ENCODE measurements around the gene TMPRSS7.

TMPRSS7 gene

DNA sequence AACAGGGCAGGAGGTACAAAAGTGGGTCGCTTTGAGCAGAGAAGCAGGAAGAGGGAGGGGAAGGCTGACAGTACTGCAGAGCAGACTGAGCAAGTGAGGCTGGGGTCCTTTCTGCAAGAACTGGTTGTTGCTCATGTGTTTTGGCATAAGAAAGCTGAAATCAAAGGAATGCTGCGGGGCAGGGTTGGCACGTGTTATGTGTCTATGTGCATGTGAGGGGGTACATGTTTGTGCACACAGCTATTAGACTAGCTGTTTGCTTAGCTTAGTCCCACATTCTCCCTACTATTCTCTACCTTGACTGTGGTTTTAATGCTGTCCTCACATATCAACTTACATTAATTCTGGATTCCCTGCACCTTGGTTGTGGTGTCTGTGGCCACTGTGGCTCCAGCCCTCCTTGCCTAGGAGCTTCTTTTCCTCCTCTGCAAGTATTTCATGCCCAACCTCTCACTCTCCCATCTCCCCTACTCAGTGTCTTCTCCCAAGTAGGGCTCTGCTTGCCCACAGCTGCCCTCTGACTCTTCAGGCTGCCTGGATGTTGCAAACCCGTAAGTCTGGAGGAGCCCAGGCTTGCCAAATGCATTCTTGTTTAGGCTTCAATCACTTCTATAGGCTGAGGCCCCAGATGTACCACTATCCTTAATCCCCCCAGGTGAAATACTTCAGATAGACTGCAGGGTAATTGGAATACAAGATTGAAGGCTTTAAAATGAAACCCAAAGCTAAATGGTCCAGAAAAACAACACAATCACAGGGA lies 31.0 kb upstream of the TMPRSS7 start:
- ChIA-PET POLR2A (no interaction called here), CTCF (interaction anchor here (1.4 to 20.7 kb wide), 7 partner anchors 9 to 40 kb away, joined by 3 to 383 read pairs (median 6); no protein-coding TSS in a partner anchor)
- DNase-seq (ENCODE audit: extremely low spot score), result no peak
- TF ChIP-seq, protein P1, sequence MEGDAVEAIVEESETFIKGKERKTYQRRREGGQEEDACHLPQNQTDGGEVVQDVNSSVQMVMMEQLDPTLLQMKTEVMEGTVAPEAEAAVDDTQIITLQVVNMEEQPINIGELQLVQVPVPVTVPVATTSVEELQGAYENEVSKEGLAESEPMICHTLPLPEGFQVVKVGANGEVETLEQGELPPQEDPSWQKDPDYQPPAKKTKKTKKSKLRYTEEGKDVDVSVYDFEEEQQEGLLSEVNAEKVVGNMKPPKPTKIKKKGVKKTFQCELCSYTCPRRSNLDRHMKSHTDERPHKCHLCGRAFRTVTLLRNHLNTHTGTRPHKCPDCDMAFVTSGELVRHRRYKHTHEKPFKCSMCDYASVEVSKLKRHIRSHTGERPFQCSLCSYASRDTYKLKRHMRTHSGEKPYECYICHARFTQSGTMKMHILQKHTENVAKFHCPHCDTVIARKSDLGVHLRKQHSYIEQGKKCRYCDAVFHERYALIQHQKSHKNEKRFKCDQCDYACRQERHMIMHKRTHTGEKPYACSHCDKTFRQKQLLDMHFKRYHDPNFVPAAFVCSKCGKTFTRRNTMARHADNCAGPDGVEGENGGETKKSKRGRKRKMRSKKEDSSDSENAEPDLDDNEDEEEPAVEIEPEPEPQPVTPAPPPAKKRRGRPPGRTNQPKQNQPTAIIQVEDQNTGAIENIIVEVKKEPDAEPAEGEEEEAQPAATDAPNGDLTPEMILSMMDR (IDR thresholded peaks at IDR 0.05; ENCODE audit: control extremely low read depth, extremely low read depth, low read depth, missing control alignments), result no peak

DNA sequence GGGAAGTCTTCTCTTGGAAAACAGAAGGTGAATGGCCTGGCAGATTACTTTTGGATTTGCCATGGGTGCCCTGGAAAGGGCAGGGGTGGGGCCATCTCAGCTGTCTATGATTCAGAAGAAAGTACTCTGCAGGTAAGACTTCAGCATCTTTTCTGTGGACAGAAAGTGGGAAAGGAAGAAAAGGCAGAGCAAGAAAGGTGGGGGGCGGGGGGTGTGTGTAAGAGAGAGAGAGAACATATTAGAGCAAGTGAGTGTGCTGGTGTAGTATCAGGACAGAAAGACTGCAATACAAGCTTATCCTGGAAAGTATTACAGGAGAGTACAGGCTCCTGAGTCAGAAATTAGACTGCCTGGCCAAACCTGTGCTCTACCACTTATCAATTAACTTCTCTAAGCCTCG lies 30.3 kb upstream of the TMPRSS7 start:
- ChIA-PET POLR2A (no interaction called here), CTCF (interaction anchor here (1.4 to 20.7 kb wide), 6 partner anchors 8 to 39 kb away, joined by 3 to 383 read pairs (median 13); no protein-coding TSS in a partner anchor)
- no peak for DNase-seq (ENCODE audit: extremely low spot score)
- TF ChIP-seq, protein P1 (IDR thresholded peaks at IDR 0.05; ENCODE audit: control extremely low read depth, extremely low read depth, low read depth, missing control alignments), result no peak

DNA sequence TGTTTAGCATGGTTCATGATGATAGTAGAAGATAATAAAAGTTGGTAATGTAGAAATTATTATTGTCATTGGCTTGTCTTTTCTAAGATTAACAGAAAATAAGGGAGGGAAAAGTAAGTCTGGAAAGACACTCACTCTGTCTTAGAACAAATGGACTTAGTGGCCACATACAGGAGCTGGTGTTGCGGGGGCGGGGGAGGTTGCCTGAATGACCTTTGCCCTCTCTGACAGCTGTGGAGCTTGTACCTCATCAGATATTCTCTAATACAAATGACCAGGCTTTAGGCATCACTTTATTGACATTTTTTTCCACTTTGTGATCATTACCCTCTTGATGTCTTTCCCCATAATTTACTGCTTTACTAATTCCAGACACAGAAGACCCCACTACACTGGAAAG lies 29.9 kb upstream of the TMPRSS7 start:
- ChIA-PET CTCF (interaction anchor here (1.4 to 20.7 kb wide), 4 partner anchors 8 to 38 kb away, joined by 3 to 383 read pairs (median 12); no protein-coding TSS in a partner anchor), POLR2A (no interaction called here)
- DNase-seq (ENCODE audit: extremely low spot score), result no peak
- TF ChIP-seq, protein P1 (IDR thresholded peaks at IDR 0.05; ENCODE audit: control extremely low read depth, extremely low read depth, low read depth, missing control alignments), result no peak

DNA sequence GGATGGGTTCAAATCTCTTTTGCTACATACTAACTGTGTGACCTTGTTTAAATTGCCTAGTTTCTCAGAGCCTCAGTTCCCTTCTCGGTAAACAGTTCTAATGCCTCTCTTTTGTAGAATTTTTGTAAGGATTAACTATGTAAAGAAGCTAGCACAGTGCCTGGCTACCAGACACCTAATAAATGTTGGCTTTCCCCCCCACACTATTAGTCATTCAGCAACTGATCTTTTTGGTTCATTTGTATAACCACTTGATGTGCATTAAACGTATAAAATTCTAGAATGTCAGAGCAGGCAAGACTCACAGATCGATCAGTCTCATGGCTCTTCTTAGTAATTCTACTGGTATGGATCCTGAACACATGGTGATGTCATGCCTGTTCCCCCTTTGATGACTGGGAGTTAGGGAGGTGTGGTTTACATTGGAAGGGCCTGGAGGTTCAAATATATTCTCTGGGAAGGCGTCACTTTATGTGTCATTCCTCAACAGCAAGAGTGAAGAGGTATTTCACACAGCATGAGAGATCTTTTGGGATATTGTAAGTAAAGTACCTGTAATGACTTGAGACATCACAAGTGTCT lies 29.4 kb upstream of the TMPRSS7 start:
- TF ChIP-seq, protein P1 (IDR thresholded peaks at IDR 0.05; ENCODE audit: control extremely low read depth, extremely low read depth, low read depth, missing control alignments), result no peak
- CTCF ChIA-PET, result interaction anchor here (1.4 to 20.7 kb wide), 5 partner anchors 7 to 38 kb away, joined by 3 to 383 read pairs (median 21); partner anchors contain the start of gene TAGLN3
- POLR2A ChIA-PET, result no interaction called here

DNA sequence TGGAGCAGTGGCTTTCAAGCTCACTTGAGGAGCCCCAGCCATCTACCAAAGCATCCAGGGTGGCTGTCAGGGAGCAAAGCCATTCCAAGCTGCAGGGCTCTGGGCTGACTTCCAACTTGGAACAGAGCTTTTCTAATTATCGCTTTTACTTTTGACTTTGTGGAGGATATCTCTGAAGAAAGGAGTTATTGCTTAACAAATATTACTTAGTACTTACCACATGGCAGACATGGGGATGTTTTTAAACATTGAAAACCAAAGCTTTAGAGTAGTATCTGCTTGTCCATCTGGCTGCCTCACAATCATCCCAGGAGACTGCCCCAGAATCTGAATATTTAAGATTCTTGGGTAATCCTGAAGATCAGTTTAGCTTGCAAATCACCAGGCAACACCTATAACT lies 26.9 kb upstream of the TMPRSS7 start:
- ChIA-PET POLR2A (no interaction called here), CTCF (interaction anchor here (1.0 to 13.8 kb wide), 8 partner anchors 12 to 338 kb away, joined by 3 to 383 read pairs (median 4); partner anchors contain the start of genes ABHD10 and TAGLN3)
- TF ChIP-seq, protein P1 (IDR thresholded peaks at IDR 0.05; ENCODE audit: control extremely low read depth, extremely low read depth, low read depth, missing control alignments), result no peak
- no peak for DNase-seq (ENCODE audit: extremely low spot score)

More for the DNA sequence above, 29.4 kb upstream of the TMPRSS7 start:
- DNase-seq (ENCODE audit: extremely low spot score), result no peak

DNA sequence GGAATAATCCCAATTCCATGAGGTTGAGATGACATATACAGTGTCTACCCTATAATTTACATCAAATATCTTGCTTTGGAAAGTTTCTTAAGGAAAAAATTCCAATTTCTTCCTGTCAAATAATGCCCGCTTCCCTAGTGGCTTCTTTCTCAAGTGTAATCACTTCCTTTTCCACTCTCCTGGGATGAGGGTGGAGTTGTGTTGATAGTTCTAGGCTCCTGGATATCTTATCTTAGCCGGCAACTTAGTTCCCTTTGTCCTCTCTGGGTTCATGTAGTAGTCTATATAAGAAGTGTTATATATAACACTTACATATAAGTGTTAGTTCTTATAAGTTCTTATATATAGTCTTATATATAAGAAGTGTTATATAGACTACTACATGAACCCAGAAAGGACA lies 24.9 kb upstream of the TMPRSS7 start:
- POLR2A ChIA-PET, result no interaction called here
- no peak for DNase-seq (ENCODE audit: extremely low spot score)
- CTCF ChIA-PET, result interaction anchor here (1.8 to 13.8 kb wide), 3 partner anchors 15 to 294 kb away, joined by 6 to 383 read pairs (median 124); partner anchors contain the start of gene TAGLN3
- TF ChIP-seq, protein P1 (IDR thresholded peaks at IDR 0.05; ENCODE audit: control extremely low read depth, extremely low read depth, low read depth, missing control alignments), result no peak

All from GM10248 (cell line).